NB4 (cell line): Measurements from ENCODE around the gene ZNF512B.

Experiments used
- CTCF ChIP-seq: IDR thresholded peaks from one replicate; pipeline ENCODE4 v1.5.1; 2012; ENCODE audit warnings: low read depth, low read length
- POLR2A ChIP-seq: IDR thresholded peaks from 2 replicates; pipeline ENCODE4 v1.6.1; 2011; ENCODE audit warnings: mild to moderate bottlenecking; ENCODE audit not compliant: insufficient read length; ENCODE audit errors: extremely low read depth

DNA sequence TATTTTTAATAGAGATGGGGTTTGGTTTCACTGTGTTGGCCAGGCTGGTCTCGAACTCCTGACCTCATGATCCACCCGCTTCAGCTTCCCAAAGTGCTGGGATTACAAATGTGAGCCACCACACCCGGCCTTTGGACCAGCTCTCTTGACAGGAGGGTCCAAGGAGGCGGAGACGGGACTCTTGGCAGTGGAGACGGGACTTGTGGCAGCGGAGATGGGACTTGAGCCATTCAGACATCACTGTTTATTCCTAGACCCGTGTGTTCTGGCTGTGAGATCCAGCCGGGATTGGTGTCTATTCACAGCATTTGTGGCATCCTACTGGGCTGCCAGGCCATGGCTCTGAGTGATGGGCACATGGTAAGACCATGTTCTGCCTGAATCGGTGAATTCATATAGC is 36.8 kb upstream of the ZNF512B start:
- TF ChIP-seq POLR2A, result no peak
- no peak for TF ChIP-seq CTCF
